HFF-Myc (cell line): ENCODE data around the gene ARHGEF5.

Experiments
- DNase-seq: peaks from one replicate; pipeline ENCODE4 v3.0.0-alpha.2; 2011; ENCODE audit warnings: low read depth; ENCODE audit errors: extremely low read depth
- H3K4me3 ChIP-seq: replicated peaks from 2 replicates; pipeline ENCODE4 v1.5.1; 2011; ENCODE audit warnings: low read depth, mild to moderate bottlenecking, control low read depth, low read length
- TF ChIP-seq, protein P1 (sequence below): IDR thresholded peaks from 2 replicates; pipeline ENCODE4 v1.5.1; 2012; ENCODE audit warnings: mild to moderate bottlenecking, low read depth, low read length, control low read depth; ENCODE audit errors: missing control alignments

The ARHGEF5 gene

DNA sequence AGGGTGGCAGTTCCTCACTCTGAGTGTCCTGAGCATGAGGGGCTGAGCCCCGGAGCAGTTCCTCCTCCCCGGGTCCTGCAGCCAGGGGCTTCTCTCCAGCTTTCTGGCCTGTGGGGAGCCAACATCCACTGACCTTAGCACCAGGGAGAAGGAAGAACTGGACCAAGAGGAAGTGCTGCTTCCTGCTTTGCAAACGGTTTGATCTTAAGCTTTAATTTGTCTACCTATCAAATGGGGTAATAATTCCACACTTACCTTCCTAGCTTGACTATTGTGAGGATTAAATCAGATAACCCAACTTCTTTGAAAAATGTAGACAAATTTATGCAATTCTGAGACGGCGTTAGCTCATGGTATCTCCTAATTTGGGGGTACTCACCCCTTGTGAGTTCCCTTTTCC, 46.3 kb downstream of the ARHGEF5 start:
- TF ChIP-seq, protein P1, sequence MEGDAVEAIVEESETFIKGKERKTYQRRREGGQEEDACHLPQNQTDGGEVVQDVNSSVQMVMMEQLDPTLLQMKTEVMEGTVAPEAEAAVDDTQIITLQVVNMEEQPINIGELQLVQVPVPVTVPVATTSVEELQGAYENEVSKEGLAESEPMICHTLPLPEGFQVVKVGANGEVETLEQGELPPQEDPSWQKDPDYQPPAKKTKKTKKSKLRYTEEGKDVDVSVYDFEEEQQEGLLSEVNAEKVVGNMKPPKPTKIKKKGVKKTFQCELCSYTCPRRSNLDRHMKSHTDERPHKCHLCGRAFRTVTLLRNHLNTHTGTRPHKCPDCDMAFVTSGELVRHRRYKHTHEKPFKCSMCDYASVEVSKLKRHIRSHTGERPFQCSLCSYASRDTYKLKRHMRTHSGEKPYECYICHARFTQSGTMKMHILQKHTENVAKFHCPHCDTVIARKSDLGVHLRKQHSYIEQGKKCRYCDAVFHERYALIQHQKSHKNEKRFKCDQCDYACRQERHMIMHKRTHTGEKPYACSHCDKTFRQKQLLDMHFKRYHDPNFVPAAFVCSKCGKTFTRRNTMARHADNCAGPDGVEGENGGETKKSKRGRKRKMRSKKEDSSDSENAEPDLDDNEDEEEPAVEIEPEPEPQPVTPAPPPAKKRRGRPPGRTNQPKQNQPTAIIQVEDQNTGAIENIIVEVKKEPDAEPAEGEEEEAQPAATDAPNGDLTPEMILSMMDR: no peak
- no peak overlapping the region for H3K4me3 ChIP-seq
- DNase-seq: no peak

DNA sequence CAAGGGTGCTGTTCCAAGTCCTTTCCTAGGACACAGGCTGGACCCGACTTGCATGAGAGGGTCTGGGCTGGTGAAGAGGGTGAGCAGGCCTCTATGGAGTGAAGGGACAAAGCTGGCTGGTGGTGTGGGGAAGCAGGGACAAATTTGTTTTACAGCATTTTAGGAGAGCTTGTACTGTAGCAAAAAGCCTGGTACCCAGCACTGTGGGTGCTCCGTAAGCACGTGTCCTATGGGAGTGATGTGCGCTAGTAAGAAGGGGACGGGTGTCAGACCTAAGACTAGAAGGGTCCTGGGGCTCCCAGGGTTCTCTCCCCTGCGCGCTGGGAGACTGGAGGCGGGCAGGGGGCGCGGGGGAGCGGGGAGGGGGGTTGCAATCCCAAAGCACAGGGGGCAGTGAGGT, 47.9 kb downstream of the ARHGEF5 start:
- no peak for DNase-seq
- no peak overlapping the region for H3K4me3 ChIP-seq
- TF ChIP-seq, protein P1: no peak

- H3K4me3 ChIP-seq: no peak within 1 kb of the TSS
- no peak for DNase-seq
- TF ChIP-seq, protein P1: no peak
Measured at GRCh38 chr7:144403649-144404061, 48.5 kb downstream of the ARHGEF5 start, which contains the start of gene NOBOX. NOBOX (minus strand) TSS chr7:144403693.

DNA sequence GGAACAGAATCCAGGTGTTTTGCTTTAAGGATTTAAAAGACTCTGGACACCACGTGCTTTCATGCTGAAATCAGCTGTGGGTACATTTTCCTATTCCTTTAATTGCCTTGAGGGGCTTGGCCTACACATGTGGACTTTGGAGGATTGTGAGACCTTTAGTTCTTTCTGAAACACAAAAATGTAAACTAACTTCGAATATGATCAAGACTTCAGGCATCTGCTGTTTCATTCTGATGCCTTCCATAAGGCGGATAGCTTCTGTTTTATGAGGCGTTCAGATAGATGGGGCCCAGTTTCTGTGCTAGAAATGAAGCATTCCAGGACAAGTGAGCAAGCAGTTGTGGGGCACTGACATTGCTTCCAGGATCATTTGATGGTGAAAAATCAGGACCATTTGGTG, 49.7 kb downstream of the ARHGEF5 start:
- TF ChIP-seq, protein P1: no peak
- no peak overlapping the region for H3K4me3 ChIP-seq
- no peak for DNase-seq

DNA sequence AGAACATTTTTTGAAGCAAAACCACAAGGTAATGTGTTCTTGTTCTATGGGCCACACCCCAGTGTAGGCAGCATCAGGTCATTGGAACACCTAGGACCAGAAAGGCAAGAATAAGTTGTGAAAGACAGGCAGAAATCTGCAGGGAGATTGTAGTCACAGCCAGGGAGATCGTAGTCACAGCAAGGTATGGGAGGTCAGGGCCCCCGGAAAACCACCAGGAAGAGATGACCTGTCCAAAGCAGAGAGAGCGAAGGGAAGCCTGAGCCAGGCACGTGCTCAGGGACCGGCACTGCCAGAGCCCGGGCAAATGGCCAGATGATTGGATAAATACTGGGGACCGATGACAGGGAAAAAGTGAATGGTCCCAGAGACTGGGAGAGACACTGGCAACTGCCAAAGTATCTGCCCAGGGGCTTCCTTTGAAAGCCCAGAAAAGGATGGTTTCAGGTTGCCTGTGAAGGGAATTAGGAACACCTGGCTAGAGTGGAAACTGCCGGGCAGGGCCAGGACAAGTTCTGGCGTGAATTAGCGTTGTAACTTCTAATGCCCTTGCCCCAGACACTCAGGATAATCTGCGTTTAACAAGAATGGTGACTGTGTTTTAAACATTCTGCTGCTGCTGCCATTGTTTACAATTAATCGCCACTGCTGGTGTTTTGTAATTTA, 52.2 kb downstream of the ARHGEF5 start:
- DNase-seq: no peak
- TF ChIP-seq, protein P1: no peak
- no peak overlapping the region for H3K4me3 ChIP-seq

DNA sequence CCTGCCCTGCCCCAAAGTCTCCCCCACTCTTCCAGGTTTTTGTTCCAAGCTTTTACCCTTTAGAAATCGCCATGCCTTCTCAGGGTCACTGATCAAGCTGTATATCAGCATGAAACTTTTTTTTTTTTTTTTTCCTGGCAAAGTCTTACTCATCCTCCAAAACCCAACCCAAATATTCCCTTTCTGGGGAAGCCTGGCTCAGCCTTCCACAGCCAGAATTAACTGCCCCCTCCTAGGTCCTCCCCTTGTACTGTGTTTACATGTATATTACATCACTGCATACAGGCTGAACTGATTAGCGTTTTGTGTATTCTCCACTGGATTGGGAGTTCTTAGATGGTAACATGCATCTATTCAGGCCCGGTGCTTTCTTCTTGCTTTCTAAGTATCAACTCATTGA, 52.9 kb downstream of the ARHGEF5 start:
- TF ChIP-seq, protein P1: no peak
- no peak for DNase-seq
- no peak overlapping the region for H3K4me3 ChIP-seq

DNA sequence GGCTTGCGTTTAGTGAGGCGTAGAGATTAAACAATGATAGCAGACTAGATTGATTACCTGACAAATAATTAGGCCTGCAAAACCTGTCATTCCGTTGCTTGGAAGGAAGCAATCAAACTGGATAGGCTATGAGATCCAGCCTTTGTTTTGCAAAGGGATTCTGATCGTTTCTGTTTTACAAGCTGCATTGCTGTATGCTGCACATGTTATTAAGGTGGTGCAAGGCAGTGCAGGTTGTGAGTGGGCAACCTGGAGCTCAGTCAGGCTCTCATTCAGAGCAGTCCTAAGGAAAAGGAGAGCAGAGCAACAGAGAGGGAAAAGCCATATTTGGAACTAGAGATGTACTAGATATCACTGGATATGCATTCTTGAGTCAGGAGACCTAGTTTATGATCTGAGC, 55.2 kb downstream of the ARHGEF5 start:
- H3K4me3 ChIP-seq: no peak overlapping the region
- TF ChIP-seq, protein P1: no peak
- DNase-seq: no peak
